ENCODE results near the gene STBD1. TPM values are rescaled to one million over a fixed set of nuclear protein-coding genes. Genes with fewer than 3 reads are reported as not detected.
A peak's percentile ranks its signal among the peaks of the same experiment; 100 is the strongest.

The STBD1 gene
- 0.13 TPM in 1 of 2 replicates, not detected in the other for total RNA-seq (2014; rRNA removed; shearing (Covaris generic); ENCODE audit: low replicate concordance)

GRCh38 chr4:76305971-76306881 lies at the start of gene STBD1:
TSS of gene STBD1 (plus strand) at chr4:76306733. CDS start at chr4:76306770, 37 bp downstream.
- Histone ChIP-seq H3K9me3 (no peaks in the 10 kb centered on the region), H3K36me3 (no peaks in the 10 kb centered on the region; the same call in 1 of the 2 replicates), H3K4me3 (peak within 1 kb of the TSS; percentile 74), H3K27me3 (no peaks in the 10 kb centered on the region)
- DNase-seq, result peak; percentile 82

- DNase-seq, result no peak
- H3K4me3 ChIP-seq, result no peak overlapping the region
- no peaks in the 10 kb centered on the region for H3K9me3 ChIP-seq
- H3K36me3 ChIP-seq, result no peaks in the 10 kb centered on the region
- H3K27me3 ChIP-seq, result peaks cover 12% of the 10 kb centered on the region
Observed at GRCh38 chr4:76256968-76257367, 49.6 kb upstream of the STBD1 start.

- Histone ChIP-seq H3K36me3 (no peaks in the 10 kb centered on the region), H3K27me3 (peaks cover 5% of the 10 kb centered on the region; the same call in 1 of the 2 replicates), H3K4me3 (no peak overlapping the region), H3K9me3 (no peaks in the 10 kb centered on the region)
- no peak for DNase-seq
Observed at GRCh38 chr4:76257824-76258223, 48.7 kb upstream of the STBD1 start.

GRCh38 chr4:76260571-76260970 lies 46.0 kb upstream of the STBD1 start:
- DNase-seq, result no peak
- Histone ChIP-seq H3K4me3 (no peak overlapping the region), H3K36me3 (no peaks in the 10 kb centered on the region)

GRCh38 chr4:76265631-76266218 lies 40.8 kb upstream of the STBD1 start:
- Histone ChIP-seq H3K27me3 (peaks cover 3% of the 10 kb centered on the region; the same call in 1 of the 2 replicates), H3K4me3 (no peak overlapping the region), H3K9me3 (no peaks in the 10 kb centered on the region), H3K36me3 (no peaks in the 10 kb centered on the region)
- DNase-seq, result no peak

More at GRCh38 chr4:76260571-76260970, 46.0 kb upstream of the STBD1 start:
- Histone ChIP-seq H3K9me3 (no peaks in the 10 kb centered on the region), H3K27me3 (peaks cover 3% of the 10 kb centered on the region; the same call in 1 of the 2 replicates)

- DNase-seq, result no peak
- peaks cover 3% of the 10 kb centered on the region; the same call in 1 of the 2 replicates for H3K27me3 ChIP-seq
- no peaks in the 10 kb centered on the region for H3K36me3 ChIP-seq
Observed at GRCh38 chr4:76266627-76267026, 39.9 kb upstream of the STBD1 start.

GRCh38 chr4:76267811-76268210 lies 38.7 kb upstream of the STBD1 start:
- H3K36me3 ChIP-seq, result no peaks in the 10 kb centered on the region
- H3K9me3 ChIP-seq, result no peaks in the 10 kb centered on the region
- H3K4me3 ChIP-seq, result no peak overlapping the region
- DNase-seq, result no peak
- no peaks in the 10 kb centered on the region for H3K27me3 ChIP-seq

More at GRCh38 chr4:76266627-76267026, 39.9 kb upstream of the STBD1 start:
- no peaks in the 10 kb centered on the region for H3K9me3 ChIP-seq
- no peak overlapping the region for H3K4me3 ChIP-seq

GRCh38 chr4:76270244-76271175 lies 36.0 kb upstream of the STBD1 start:
- Histone ChIP-seq H3K9me3 (no peaks in the 10 kb centered on the region), H3K27me3 (no peaks in the 10 kb centered on the region), H3K36me3 (no peaks in the 10 kb centered on the region), H3K4me3 (no peak overlapping the region)
- DNase-seq, result no peak

- Histone ChIP-seq H3K36me3 (no peaks in the 10 kb centered on the region), H3K9me3 (no peaks in the 10 kb centered on the region), H3K4me3 (no peak overlapping the region), H3K27me3 (no peaks in the 10 kb centered on the region)
- DNase-seq, result no peak
Observed at GRCh38 chr4:76271248-76271647, 35.3 kb upstream of the STBD1 start.

GRCh38 chr4:76272073-76272472 lies 34.5 kb upstream of the STBD1 start:
- H3K4me3 ChIP-seq, result no peak overlapping the region
- H3K36me3 ChIP-seq, result no peaks in the 10 kb centered on the region
- DNase-seq, result no peak
- H3K27me3 ChIP-seq, result no peaks in the 10 kb centered on the region
- no peaks in the 10 kb centered on the region for H3K9me3 ChIP-seq

GRCh38 chr4:76272582-76272981 lies 34.0 kb upstream of the STBD1 start:
- no peak for DNase-seq
- Histone ChIP-seq H3K27me3 (no peaks in the 10 kb centered on the region), H3K9me3 (no peaks in the 10 kb centered on the region), H3K36me3 (no peaks in the 10 kb centered on the region), H3K4me3 (no peak overlapping the region)

- H3K27me3 ChIP-seq, result no peaks in the 10 kb centered on the region
- no peak for DNase-seq
- H3K36me3 ChIP-seq, result no peaks in the 10 kb centered on the region
- no peaks in the 10 kb centered on the region for H3K9me3 ChIP-seq
- no peak overlapping the region for H3K4me3 ChIP-seq
Observed at GRCh38 chr4:76272999-76273398, 33.5 kb upstream of the STBD1 start.

GRCh38 chr4:76275486-76276124 lies 30.9 kb upstream of the STBD1 start:
- H3K36me3 ChIP-seq, result no peaks in the 10 kb centered on the region
- no peaks in the 10 kb centered on the region for H3K27me3 ChIP-seq
- no peak for DNase-seq
- no peaks in the 10 kb centered on the region for H3K9me3 ChIP-seq
- H3K4me3 ChIP-seq, result no peak overlapping the region

GRCh38 chr4:76276813-76277212 lies 29.7 kb upstream of the STBD1 start:
- Histone ChIP-seq H3K9me3 (no peaks in the 10 kb centered on the region), H3K36me3 (no peaks in the 10 kb centered on the region), H3K27me3 (no peaks in the 10 kb centered on the region), H3K4me3 (no peak overlapping the region)
- DNase-seq, result no peak

GRCh38 chr4:76277667-76278066 lies 28.9 kb upstream of the STBD1 start:
- Histone ChIP-seq H3K27me3 (no peaks in the 10 kb centered on the region), H3K9me3 (no peaks in the 10 kb centered on the region), H3K4me3 (no peak overlapping the region), H3K36me3 (no peaks in the 10 kb centered on the region)
- DNase-seq, result no peak

- H3K27me3 ChIP-seq, result no peaks in the 10 kb centered on the region
- H3K4me3 ChIP-seq, result no peak overlapping the region
- DNase-seq, result no peak
- H3K36me3 ChIP-seq, result no peaks in the 10 kb centered on the region
- no peaks in the 10 kb centered on the region for H3K9me3 ChIP-seq
Observed at GRCh38 chr4:76278583-76278982, 27.9 kb upstream of the STBD1 start.
